GM19035 (cell line): Measurements from ENCODE around the gene PSMG3.

Experiments
- ATAC-seq: cut with Tn5 transposase; IDR thresholded peaks from one replicate; pipeline ENCODE4 v1.9.1; 2021; ENCODE audit not compliant: unreplicated experiment

The PSMG3 gene

DNA sequence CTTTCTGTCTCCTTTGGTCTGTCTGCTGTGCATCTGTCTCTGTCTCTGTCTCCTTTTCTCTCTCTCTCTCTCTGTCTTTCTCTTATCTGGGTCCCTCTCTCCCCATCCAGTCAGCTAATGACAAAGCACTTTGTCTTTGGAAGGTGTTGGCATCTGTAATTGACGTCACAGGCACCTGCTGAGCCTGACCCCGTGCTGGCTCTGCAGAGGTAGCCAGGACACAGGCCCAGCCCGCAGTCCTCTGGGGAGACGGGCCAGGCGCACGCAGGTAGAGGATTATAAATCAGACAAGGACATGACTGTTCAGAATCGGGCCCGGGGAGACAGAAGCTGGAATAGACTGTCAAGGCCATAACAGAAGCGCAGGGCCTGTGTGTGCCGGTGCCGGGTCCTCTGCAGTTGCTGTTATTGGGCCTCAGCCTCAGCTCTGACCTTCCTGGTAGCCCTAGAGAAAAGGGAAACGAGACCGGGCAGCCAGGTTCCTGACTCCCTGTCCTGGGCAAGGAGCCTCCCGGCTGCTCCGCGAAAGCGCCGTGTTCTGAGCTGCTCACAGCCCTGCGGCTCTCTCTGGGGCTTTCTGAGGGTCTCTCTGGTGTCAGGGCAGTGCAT, 10.7 kb upstream of the PSMG3 start:
- no peak for ATAC-seq

DNA sequence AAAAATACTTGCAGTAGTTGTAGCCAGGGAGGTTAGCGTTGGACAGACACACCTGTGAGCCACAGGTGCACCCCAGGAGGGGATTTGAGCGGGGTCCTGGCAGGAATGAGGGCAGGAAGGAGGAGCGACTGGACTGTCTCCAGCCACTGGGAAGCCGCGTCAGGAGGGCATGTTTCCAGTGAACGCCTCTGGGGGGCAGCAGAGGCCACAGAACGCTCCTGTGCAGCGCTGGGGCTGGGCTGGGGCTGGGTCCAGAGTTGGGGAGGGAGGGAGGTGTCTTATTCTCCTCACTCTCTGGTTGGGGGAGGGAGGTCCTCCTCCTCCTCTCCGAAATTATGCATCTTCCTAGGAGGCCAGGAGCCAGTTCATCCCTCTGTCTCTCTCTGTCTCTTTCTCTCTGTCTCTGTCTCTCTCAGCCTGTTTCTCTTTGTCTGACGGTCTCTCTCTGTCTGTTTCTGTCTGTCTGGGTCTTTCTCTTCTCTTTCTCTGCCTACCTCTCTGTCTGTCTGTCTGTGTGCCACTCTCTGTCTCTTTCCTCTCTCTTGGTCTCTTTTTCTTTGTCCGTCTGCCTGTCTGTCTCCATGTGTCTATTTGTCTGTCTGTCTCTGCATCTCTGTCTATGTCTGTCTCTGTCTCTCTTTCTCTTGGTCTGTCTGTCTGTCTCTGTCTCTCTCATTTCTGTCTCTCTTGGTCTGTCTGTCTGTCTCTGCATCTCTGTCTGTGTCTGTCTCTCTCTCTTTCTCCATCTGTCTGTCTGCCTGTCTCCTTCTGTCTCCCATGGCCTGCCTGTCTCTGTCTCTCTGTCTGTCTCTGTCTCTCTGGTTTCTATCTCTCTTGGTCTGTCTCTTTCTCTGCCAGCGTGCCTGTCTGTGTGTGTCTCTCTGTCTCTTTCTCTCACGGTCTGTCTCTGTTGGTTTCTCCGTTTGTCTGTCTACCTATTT, 9.9 kb upstream of the PSMG3 start:
- ATAC-seq = no peak

DNA sequence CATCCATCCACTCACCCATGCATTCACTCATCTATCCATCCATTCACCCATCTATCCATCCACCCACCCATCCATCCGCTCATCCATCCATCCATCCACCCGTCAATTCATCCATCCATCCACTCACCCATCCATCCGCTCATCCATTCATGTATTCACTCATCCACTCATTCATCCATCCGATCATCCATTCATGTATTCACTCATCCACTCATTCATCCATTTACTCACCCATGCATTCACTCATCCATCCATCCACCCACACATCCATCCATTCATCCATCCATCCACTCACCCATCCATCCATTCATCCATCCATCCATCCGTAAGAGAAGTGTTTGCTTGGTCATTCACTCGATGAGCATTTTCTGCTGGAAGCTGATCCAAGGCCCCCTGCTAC, 8.7 kb upstream of the PSMG3 start:
- ATAC-seq = no peak

DNA sequence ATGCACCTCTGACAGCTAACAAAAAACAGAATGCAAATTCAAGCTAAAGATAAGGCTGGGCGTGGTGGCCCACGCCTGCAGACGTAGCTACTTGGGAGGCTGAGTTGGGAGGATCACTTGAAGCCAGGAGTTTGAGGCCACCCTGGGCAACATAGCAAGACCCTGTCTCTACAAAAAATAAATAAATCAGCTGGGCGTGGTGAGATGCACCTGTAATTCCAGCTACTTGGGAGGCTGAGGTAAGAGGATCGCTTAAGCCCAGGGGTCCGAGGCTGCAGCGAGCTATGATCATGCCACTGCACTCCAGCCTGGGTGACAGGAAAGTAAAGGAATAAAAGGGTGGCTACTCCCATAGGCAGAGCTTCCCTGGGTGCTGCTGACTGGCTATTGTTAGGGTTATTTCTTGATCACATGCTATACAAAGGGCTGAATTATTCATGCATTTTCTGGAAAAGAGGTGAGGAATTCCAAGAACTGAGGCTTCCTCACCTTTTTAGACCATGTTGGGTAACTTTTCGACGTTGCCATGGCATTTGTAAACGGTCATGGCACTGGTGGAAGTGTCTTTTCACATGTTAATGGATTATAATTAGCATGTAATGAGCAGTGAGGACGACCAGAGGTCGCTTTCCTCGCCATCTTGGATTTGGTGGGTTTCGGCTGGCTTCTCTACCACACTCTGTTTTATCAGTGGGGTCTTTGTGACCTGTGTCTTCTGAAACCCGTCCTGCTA, 6.9 kb upstream of the PSMG3 start:
- ATAC-seq = no peak

DNA sequence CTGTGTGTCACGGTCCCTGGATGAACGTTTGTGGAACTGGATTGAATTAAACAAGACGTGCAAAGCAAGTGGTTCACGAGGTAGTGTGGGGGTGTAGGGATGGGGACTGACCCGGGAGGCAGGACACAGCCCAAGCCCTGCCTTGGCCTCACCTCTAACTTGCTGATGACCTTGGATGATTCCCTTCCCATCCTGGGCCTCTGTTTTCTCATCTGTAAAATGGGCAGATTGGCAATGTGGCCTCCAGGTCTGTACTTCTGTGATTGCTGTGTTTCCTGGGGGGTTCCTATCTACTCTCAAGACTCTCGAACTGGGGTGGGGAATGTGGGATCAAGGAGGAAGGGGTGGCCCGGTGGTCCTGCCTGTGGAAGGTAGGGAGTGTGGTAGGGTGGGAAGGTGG, 6.0 kb upstream of the PSMG3 start:
- no peak for ATAC-seq

DNA sequence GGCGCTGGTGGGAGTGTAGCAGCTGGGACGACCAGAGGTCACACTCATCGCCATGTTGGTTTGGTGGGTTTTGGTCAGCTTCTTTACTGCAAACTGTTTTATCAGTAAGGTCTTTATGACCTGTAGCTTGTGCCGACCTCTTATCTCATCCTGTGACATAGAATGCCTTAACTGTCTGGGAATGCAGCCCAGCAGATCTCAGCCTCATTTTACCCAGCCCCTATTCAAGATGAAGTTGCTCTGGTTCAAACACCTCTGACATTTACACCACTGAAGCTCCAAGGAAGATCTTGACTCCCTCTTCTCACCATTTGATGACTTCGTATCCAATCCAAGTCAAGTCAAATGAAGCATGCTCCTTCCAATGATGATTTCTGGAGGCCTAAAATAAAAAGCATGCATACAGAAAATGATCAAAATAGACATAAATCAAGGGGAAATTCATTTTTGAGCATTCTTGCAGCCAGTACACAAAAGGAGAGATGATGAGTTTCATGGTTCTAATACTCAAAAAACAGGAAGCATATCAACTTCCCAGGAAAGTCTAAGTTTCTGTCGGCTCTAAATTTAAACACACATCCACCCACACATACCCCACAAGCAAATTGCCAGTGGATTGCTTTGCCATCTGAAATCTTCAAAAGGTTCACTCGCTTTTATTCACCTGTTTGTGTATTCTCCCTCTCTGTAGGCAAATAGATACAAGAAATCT, 2.4 kb upstream of the PSMG3 start:
- no peak for ATAC-seq

DNA sequence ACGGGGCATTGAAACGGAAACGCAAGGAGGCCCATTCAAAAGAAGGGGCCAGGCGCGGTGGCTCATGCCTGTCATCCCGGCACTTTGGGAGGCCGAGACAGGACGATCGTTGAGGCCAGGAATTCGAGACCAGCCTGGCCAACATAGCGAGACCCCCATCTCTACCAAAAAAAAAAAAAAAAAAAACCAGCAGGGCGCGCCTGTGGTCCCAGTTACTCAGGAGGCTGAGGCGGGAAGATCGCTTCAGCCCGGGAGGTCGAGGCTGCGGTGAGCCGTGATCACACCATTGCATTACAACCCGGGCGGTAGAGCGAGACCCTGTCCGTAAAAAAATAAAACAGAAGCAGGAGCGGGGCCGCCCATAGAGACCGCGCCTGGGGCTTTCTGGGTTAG, 396 bp downstream of the PSMG3 start:
- ATAC-seq = no peak

DNA sequence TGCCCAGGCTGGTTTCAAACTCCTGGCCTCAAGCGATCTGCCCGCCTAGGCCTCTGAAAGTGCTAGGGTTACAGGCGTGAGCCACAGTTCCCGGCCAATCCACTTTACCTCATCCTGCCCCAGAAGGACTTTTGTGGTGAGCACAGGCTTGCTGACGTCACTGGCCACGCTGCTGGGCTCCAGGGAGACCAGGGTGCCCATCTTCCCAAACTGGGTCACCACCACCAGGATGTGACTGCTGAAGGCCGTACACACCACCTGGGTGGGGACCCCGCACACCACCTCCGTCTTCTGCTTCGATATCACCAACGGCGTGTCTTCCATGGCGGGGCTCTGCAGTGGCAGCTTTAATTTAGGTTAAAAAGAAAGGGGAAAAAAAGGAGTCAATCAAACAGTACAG, 816 bp downstream of the PSMG3 start:
- ATAC-seq = no peak

DNA sequence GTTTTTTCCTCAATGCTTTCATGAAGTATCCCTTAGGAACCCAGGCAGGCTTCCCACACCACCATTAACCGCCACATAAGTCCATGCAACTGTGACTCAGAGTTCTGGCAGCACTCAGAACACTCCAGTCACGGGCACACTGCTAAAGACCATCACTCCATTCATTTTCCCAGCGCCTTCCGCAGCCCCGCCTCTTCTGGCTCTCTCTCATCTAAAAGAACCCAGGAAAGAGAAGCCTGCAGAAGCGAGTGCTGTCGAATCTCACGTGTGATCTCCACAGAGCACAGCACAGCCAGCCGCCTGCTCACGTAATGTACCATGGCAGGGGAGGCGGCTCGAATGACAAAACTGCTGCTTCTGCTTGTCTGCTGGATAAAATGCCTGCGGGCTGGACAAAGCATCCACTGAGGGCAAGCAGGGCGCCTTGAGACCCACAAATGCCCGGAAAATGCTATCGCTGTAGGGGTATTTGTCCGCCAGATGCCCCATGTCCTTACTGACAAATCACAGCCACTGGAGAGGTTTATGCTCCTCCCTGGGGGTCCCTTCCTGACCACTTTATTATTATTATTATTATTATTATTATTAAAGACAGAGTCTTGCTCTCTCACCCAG, 1.8 kb downstream of the PSMG3 start:
- ATAC-seq = no peak

DNA sequence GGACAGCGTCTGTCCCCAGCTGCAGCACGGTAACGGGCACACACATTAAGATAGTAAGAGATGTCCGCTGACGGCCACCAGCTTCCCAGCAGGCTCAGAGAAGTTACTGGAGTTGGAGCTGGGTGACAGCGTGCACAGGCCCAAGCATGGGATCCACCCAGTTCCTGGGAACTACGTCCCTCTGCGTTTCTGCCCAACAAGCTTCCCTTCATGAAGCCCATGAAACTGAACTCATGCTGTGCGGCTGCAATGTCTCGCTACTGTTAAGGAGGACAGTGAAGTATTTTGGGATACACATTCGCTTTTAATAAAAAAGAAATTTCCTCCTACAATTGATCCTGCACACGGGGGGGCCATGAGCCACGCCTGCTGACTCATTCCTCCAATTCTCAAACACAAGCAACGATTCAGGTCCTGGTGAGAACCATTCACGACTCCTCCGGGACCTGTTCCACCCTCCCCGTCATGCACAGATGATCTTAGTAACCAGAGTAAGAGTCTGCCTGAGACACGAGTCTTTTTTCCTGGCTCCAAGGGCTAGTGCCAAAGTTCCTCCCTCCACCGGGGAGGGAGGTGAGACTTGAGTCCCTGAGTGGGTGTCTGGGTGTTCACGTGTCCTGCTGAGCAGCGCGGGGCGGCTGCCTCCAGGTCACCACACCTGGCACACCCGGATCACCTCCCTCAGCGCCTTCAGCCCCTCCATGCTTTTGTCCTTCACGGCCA, 2.6 kb downstream of the PSMG3 start:
- ATAC-seq = no peak

DNA sequence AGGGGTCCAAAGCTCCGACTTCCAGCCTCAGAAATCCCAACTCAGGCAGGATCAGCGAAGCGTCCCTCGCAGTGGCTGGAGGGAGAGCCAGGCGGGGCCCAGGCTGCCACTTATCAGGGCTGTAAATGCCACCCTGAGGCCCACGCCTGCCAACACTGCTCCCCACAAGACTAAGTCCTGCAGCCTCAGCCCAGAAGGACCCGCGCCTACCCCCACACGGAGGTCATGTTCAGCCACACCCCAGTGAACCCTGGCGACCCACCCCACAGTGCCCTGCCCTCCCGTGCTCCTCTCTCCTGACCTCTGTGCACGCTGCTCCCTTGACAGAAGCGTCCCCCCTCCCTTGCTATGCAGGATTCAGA, 3.2 kb downstream of the PSMG3 start:
- ATAC-seq = no peak

DNA sequence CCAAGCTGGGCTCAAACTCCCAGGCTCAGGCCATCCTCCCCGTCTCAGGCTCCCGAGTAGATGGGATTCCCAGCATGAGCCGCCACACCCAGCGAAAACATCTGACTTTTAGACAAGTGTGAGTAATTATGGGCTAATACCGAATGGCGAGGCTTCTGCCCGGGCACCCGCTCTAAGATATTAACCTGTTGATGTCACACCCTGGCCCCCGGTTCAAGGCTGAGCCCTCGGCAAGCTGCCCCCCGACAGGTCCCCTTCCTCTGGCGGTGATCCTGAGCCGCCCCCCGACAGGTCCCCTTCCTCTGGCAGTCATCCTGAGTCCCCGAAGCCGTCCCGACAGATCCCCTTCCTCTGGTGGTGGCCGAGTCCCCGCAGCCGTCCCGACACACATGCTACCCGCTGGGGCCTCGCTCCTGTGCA, 5.2 kb downstream of the PSMG3 start:
- no peak for ATAC-seq

DNA sequence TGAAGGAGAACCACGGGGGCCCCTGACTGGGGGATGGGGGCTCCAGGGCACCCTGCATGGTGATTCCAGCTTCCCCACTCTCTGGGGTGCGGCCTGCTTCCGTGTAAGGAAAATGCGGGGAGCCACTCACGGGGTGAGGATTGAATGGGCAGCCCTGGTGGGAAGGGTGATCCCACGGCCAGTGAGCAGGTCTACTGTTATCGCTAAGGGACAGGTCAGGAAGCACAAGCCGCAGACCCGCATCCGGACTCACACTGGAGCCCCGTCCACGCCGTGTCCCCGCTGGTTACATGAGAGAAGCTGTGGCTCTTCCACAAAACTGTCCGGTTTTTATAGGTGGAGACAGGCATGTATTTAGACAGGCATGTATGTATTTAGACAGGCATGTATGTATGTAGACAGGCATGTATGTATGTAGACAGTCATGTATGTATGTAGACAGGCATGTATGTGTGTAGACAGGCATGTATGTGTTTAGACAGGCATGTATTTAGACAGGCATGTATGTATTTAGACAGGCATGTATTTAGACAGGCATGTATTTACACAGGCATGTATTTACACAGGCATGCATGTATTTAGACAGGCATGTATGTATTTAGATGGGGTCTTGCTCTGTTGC, 5.7 kb downstream of the PSMG3 start:
- ATAC-seq = no peak

DNA sequence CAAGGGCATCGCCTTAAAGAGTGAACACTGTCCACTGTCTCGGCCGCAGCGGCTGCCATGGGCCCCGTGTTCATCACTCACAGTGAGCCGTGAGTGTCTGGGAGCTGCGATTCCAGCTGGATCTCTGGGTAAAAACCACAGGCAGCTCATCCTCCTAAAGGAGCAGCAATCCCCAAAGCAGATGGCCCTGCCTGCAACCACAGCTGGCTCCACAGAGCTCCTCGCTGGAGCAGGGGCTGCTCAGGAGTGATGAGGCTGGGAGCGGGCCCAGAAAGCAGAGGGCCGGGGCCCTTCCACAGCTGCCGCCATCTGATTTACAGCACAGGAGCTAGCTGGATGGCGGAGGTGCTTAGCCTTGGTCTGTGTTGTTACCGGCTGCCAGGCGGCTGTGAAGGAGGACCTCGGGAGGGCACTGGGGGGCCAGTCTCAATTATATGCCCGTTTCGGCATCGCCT, 7.2 kb downstream of the PSMG3 start:
- ATAC-seq = no peak

DNA sequence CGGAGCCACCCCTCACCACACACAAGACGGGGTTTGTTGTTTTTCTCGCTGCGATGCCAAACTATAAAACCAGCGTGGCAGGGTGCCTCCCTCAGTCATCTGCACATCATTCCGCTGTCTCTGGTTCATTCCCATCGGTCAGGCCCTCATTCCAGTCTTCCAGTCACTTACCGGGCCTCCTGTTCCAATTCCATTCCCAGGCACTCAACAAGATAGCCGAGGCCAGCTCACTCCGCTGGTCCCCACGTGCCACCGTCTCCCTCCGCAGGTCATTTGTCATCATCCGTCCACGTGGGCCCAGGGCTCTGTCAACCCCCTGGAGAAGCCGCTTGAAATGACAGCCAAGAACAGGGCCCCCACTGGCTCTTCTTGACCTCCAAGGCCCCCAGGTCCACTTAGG, 7.7 kb downstream of the PSMG3 start:
- ATAC-seq = no peak

DNA sequence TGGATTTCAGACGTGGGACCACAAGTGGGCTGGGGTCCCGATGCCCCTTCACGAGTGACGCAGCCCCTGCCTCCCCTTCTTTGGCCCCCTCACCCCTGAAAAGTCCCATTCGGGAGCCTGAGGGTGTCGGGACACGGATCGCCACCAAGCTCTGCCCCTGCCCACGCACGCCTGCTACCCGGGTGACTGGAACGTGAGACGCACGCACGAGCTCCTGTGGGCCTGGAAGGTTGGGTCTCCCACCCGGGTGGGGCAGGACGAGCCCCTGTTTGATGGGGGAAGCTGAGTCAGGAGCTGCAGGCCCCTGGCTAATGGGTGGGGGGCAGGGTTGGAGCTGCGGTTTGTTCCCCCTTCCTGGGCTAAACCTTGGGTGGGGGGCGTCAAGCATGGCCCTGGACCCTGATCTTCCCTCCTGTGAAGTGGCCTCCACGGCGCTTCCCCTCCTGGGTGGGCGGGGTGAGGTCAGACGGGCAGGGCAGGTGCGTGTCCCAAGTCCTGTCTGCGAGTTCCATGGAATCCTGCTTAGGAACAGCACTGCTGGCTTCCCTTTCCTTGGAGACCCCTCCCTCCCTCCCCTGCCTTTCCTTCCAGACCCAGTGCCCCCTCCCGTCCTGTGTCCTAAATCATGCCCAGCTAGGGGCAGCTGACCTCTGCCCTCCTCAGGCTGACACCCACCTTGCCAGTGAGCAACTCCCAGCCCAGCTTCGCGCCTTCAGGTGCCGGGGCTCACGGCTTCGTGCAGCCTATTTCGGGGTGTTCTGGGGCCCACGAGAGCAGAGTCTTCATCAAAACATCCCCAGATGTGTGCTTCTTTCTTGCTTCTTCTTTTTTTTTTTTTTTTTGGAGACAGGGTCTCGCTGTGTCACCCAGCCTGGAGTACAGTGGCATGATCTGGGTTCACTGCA, 8.5 kb downstream of the PSMG3 start:
- ATAC-seq = no peak

DNA sequence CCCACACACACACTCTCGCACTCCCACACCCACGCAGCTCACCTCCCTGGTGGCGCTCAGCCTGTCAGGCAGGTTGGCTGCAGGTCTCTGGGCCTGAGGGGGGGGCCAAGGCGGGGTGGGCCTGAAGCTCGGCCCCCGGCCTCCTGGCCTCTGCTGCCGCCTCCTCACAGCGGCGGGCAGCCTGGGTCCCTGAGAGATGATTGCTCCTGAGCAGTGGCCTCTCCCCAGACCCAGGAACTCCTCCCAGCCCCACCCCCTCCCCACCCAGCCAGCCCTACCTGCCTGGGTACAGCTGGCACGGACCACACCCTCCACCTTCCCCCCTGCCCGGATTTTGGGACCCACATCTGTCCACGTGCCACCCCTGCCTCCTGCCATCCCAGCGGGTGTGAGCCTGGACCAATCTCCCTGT, 9.2 kb downstream of the PSMG3 start:
- ATAC-seq = no peak
